Ureter (tissue), 1 donor: ENCODE results near the gene BORA. TPM values are rescaled to one million over a fixed set of nuclear protein-coding genes. Genes with fewer than 3 reads are reported as not detected.
"Not testable (repeated sequence)": the region's sequence is repeated elsewhere in the genome, so short reads cannot be mapped to it uniquely, and the experiment has no call there.

Experiments used
- DNase-seq: peaks from one replicate; pipeline ENCODE4 v3.0.0-alpha.2; 2020; ENCODE audit warnings: low spot score
- total RNA-seq: library from RNA; stranded (reverse); gene quantifications from one replicate; pipeline ENCODE4 v1.2.4, GENCODE V29; 2023
- donor health status: DM: yes; HTN: yes; CAD: no.

The BORA gene
- total RNA-seq = 3.0 TPM

DNA sequence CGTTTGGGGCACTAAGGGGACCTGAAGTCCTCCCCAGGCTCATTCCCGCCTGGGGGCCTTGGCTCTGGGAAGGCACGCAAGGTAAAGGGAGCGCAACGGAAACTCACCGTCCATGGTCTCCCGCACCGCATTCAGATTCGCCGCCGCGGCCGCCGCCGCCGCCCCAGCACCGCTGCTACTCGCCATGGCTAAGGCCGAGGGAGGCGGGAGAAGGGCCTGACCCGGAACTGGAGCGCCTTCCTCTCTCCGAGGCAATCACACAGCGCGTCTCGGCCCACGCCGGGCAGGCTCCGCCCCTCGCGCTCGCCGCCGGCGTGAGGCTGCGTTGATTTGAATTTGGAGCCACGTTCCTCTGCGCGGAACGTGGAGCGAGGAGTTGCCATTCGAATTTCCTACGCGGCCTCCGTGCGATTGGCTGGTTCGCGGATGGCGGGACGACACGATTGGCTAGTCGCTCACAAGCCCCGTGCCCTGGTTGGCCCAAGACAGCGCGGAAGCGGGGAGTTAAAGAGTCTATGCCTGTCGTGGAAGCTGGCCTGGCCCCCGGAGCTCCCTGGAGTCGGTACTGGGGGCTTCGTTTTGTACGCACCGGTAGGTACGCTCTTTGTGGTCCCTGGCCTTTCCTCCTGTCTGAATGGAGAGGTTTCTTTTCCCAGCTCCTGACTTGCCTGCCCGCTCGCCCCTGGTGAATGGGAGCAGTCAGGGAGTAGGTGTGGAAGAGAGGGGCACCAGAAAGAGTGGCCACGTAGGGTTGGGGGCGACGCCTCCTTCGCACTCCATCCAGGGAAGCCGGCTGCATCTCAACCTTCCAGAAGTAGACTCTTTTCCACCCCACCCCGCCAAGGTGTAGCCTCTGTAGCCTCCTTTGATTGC is at the start of gene BORA, which contains the start of gene MZT1:
TSS of gene BORA (plus strand) at position 507 of the 873 bp plus-strand sequence. CDS start 1,018 bp downstream, outside the sequence.
TSS of gene MZT1 (minus strand) at position 213 of the 873 bp plus-strand sequence. CDS start at position 186, 27 bp downstream.
- DNase-seq = peak; percentile 96

DNA sequence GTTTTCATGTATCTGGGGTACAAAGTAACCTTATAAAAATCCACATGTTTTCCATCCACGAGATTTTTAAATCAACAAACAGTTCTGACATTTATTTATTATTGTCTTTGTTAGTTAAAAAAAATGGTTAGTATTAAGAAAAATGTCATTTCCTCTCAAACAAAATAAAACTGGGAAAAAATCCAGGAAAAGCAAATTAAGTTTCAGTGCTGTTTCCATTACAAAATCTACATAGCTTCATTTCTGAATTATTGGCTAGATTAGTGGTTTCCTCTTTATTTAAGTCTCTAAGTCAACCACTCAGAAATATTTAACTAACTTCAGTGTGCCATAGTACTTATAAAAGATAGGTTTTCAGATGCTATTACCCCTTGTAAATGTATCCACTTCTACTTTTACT is 49.4 kb upstream of the BORA start:
- DNase-seq = no peak

DNA sequence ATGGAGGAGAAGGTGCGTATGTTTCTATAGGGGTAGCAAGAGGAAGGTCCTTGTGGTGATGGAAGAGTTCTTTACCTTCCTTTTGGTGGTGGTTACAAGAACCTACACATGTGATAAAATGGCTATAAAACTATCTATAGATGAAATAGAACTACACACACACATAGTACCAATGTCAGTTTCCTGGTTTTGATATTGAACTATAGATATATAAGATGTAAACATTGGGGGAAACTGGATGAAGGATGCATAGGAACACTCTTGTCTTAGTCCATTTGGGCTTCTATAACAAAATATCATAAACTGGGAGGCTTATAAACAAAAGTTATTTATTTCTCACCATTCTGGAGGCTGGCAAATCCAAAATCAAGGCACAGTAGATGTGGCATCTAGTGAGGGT is 47.4 kb upstream of the BORA start:
- DNase-seq = no peak

DNA sequence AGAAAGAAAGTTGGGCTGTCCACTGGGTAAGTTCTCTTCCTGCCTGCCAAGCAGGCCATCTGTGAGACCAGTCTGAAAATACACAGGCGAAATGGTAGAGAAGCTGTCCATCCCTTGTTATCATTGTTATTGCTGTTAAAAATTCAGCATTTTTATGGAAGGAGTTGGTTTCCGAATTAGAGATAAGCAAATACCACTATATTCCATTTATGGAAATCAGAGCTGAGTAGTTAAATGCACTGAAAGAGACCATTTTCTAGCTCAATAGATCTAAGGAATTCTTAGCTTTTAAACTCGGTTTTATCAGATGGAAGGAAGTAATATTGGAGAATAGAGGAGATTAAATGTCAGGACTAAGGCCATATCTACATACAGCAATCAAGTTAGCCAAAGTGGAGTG is 41.0 kb upstream of the BORA start:
- DNase-seq = no peak

DNA sequence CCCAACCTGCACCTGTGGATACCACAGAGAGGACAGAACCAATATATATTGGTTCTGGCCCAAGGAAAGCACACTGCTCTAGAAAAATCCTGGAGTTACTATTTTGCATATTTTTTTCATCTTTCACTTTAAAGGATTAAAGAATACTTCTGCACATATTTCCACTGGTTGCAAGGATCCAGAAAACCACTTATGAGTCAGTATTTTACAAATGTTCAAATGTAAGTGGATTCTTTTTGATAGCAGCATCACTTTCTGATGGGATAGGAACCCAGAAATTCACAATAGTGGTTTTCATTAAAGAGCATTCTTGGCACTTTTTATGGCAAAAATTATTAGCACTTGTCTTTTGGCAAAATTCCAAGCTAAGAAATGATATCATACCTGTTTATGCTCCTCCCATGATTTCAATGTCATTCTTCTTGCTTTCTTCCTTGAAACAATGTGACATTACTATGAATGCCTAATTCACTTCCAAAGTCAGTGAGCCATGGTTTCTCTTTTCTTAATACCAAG is 38.5 kb upstream of the BORA start:
- no peak for DNase-seq

DNA sequence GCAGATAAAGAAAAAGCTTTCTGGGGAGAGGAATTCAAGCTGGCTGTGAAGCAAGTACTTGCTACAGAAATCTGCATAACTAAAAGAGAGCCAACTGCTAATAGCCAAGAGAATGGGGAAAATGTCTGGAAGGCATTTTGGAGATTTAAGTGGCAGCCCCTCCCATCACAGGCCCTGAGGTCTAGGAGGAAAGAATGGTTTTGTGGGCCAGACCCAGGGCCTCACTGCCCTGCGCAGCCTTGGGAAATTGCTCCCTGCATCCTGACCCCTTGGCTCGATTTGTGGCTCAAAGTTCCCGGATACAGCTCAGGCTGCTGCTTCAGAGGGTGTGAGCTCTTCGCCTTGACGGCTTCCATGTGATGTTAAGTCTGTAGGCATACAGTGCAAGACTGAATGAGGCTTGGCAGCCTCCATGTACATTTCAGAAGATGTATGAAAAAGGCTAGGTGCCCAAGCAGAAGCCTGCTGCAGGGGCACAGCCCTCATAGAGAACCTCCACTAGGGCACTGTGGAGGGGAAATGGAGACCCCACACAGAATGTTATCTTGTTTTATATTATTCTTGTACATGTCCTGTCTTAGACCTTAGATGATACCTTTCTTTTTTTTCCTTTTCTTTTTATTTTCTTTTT is 34.7 kb upstream of the BORA start:
- no peak for DNase-seq

DNA sequence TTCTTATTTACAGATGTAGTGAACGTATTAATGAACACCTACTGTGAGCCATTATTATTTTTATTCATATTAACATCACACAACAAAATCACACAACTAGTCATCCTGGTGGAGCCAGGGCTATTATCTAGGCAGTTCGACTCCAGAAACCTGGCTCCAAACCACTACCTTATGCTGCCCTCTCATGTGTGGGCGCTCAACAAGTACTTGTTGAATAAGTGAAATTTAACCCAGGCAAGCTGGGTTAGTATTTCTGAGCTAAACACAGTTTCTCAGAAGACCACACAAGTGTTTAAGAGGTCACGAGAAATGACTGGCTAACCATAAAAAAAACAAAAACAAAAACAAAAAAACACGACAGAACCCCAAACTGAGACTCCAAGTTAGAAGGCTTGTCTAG is 33.9 kb upstream of the BORA start:
- DNase-seq = no peak

DNA sequence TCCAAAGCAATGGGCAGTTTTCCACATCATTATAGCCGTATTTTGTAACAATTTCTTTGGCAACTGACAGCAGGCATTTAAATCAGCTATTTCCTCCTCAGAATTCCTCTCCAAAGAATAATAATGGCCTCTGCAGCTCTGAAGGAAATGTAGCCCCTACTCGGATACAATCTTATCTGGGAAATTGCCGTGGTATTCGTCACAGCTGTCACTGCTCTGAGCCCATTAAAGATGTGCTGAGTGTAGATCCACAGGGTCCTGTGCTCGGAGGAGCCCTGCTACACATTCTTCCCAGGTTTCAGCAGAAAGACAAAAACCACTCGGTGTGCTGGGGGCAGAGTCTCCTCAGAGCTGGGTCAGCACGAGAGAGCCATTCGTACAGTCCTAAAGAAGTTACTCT is 33.4 kb upstream of the BORA start:
- no peak for DNase-seq

DNA sequence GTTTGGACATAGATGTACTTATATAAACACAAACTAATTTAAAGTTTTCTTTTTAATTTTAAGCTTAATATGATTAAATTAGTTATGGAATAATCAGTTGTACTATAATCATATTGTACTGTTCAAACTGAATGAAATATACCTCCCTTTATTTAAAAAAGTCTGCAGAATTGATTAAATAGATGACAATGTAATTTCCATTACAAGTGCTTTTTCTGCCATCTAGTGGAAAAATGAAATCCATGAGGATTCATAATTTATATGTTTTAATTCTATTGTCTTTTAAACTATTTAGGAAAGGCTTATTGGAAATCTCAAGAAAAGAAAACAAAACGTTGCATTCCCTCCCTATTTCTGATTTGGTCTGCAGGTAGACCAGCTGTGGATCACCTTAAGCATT is 31.1 kb upstream of the BORA start:
- no peak for DNase-seq

DNA sequence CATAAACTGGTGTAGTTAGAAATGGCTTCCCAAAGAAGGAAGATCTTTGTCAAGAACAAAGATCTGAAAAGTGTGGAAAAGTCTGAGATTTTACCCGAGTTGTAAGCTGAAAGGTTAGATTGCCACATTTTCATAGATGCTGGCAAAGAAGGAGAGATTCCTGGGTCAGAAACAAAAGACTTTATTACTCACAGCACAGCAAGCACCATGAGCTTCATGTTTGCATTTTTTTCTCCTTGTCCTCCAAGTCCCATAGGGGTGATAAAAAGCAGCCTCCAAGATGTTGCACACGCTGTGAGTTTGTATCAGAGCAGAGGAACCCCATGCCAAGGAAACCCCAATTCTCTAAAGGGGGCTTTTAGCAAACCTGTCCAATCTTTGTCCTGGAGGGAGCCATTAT is 29.6 kb upstream of the BORA start:
- DNase-seq = no peak

DNA sequence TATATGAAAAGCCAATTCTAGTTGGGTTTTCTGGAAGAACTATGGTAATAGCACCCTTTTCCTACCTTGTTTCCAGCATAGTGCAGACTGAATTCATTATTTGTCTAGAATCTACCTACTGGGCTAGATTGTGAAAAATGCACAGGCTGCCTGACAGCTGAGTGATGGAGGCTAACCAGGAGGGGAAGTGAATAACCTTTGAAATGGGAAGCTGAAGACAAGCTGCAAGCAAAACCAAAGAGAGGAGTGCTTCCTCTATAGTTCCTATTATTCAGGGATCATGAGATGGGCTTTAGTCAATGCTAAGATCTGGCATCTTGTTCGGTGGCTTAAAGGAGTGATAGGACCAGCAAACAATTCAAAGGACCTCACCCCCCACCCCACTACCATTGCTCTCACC is 27.2 kb upstream of the BORA start:
- no peak for DNase-seq

DNA sequence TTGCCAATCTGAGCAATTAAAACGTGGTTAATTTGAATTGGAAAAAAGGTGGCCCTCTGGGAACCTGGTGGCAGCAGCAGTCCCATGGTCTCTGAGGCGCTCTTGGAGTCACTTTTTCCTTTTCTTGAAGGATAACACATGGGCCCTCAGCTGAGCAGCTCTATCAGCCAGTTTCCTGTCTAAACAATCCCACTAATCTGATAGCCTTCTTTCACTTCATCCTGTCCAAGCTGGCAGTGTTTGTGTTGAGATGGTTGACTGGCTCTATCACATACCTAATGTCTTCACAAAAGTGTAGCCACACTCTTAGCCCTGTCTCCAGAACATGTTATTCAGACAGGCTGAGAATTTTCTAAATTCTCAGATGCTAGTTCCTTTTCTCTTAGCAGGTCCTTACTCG is 10.9 kb upstream of the BORA start:
- DNase-seq = no peak

DNA sequence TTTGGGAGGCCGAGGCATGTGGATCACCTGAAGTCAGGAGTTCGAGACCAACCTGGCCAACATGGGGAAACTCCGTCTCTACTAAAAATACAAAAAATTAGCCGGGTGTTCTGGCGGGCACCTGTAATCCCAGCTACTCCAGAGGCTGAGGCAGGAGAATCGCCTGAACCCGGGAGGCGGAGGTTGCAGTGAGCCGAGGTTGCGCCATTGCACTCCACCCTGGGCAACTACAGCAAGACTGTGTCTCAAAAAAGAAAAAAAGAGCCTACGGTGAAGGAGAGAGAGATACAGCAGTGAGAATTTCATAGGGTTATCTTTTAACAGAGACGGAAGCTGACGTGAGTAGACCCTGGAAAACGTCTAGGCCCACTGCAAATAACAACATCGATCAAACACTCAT is 1.5 kb upstream of the BORA start:
- not testable (repeated sequence) for DNase-seq

DNA sequence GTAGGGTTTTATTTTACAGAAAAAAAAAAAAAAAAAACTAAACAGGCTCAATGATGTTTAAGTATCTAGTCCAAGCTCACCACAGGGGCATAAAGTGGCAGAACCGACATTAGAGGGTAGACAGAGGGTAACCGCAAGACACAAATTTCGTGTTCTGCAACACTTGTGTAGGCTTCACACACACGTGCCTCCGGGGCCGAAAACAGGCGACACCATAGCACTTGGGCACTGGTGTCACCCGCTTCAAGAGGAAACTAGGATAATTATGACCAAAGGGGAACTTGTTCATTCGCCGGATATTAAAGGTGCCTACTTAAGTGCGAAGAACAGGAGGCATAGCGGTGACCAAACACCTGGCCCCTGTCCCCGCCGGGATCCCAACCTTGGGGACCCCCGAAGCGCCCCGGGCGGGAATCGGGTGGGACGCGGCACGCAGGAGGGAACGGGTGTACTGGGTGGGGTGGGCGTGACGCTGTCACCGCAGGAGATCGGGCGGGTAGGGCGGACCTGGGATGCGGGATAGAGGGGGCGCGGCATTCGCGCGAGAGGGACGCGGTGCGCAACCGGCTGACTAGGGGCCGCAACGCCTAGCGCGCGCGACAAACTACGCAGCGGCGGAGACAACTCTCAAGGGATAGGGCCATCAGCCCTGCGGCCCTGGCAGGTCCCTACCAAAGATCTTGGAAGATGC is 852 bp upstream of the BORA start:
- DNase-seq = peak; percentile 44

DNA sequence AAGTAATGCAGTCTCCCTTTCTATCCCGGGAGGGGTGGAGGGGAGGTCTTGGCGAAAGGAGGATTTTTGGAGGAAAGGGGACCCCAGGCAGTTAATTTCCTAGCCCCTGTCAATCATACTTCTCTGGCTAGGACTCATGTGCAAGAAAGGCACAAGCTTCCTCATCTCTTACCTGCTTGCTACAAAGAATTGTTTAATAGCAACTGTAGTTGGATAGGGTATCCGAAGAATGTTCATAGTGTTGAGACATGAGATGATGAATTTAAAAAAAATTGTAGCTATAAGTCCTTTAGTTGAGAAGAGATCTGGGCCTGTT is 525 bp downstream of the BORA start:
- no peak for DNase-seq

DNA sequence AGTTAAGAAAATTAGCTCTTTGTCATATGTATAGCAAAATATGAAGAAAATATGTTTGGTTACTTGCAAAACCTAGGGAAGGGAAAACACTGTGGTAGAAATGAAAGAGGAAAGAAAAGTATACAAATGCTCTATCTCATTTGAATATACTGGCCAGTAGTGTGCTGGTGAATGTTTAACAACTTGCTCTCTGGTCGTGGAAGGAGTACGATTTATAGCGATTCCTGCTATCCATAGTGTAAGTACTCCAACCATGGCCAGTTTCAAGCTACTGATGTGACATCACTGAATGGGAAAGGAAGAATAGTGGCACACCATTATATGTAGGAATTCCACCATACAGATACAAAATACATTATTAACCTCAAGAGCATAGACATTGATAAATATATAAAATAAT is 9.3 kb downstream of the BORA start:
- no peak for DNase-seq

DNA sequence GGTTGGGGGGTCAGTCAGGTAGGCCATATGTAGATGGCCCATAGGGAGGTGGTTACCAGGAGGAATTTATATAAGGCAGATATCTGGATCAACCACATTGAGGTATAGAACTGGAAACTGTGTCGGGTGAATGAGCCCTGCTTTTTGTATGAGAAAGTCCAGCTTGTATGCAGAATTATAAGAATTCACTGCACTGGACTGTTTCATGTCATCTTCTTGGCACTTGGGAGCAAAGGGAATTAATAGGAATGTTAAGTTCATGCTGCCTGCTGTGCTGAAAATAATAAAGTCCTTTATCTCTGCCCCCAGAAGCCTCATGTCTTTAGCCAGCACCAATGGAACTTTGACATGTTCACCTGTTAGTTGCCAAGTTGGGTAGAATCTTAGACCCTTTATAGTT is 12.3 kb downstream of the BORA start:
- DNase-seq = no peak

DNA sequence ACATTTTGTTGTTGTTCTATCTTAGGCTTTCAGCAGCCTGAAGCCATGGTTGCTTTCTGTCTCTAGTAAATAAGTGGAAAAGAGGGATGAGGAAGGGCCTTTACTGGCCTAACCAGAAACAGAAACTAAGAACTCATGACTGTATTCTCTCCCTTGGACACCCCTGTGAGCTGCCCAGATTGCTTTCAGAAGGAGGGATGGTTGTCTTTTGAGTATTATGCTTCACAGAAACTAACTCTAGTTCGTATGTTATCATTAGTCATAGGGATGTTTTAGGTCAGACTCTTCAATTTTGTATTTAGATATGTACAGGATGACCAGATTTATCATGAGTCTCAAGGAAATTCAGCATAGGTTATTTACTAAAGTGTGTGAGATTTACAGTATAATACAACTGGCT is 17.5 kb downstream of the BORA start:
- no peak for DNase-seq

DNA sequence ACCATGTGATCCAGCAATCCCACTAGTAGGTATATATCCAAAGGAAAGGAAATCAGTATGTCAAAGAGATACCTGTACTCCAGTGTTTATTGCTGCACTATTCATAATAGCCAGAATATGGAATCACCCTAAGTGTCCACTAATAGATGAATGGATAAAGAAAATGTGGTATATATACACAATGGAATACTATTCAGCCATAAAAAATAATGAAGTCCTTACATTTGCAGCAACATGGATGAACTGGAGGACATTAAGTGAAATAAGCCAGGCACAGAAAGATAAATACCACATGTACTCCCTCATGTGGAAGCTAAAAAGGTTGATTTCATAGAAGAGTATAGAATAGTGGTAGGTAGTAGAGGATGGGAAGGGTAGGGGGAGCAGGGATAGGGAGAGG is 23.5 kb downstream of the BORA start:
- DNase-seq = no peak

DNA sequence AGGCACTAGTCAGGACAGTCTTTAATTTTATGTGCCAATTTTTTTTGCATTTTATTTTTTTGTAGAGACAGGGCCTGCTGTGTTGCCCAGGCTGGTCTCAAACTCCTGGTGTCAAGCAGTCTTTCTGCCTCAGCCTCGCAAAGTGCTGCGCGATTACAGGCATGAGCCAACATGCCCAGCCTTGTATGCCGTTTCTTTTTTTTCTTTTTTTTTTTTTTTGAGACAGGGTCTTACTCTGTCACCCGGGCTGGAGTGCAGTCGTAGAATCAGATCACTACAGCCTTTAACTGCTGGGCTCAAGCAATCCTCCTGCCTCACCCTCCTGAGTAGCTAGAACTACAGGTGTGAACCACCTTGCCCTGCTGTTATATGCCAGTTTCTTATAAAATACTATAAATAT is 26.4 kb downstream of the BORA start:
- DNase-seq = no peak

DNA sequence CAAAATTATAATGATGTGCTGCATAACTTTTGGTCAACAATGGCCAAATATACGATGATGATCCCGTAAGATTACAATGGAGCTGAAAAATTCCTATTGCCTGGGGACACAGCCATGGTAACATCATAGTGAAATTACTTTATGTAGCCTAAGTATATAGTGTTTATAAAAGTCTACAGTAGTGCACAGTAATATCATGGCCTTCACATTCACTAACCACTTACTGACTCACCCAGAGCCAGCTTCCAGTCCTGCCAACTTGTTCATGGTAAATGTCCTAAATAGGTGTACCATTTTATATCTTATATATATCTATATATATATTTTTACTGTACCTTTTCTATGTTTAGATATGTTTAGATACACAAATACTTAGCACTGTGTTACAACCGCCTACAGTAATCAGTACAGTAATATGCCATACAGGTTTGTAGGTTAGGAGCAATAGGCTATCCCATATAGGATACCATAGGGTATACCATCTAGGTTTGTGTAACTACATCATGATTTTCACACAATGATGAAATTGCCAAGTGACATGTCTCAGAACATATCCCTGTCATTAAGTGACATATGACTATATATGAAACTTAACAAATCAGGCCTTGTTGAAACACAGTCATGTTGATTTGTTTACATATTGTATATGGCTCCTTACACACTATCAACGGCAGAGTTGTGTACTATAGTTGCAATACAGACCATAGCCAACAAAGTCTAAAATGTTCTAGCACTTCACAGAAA is 30.2 kb downstream of the BORA start:
- no peak for DNase-seq

DNA sequence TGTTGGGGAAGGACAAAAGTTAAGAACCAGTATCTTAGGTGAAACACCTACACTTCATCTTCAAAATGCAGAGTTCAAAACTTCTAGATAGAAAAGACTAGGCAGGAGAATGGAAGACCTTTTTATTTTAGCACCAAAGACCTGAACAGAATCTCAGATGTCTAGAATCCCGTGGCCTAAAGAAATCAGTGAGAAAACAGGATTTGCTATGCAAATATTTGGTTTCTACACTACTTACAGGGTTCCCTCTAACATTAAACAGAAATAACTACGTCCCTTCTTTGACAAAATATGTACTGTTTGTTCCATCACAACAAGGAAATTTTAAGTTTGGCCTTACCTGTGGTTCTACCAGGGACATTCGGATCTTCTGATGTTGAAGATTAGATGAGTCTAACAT is 32.5 kb downstream of the BORA start:
- DNase-seq = no peak
